Measurements from ENCODE around the gene CCR5.
"Not testable (repeated sequence)": the region's sequence is repeated elsewhere in the genome, so short reads cannot be mapped to it uniquely, and the experiment has no call there.

CCR5 gene

GRCh38 chr3:46370839-46371518 lies at the start of gene CCR5:
Gene CCR5 (plus strand): TSS chr3:46370946. CDS start chr3:46372903, 1,957 bp downstream.
- no peak for DNase-seq

GRCh38 chr3:46321461-46322104 lies 49.2 kb upstream of the CCR5 start:
- DNase-seq, result peak; percentile 38 to 53

- no peak for DNase-seq
Measured at GRCh38 chr3:46324036-46324435, 46.7 kb upstream of the CCR5 start.

- DNase-seq, result no peak
Measured at GRCh38 chr3:46325645-46326300, 45.0 kb upstream of the CCR5 start.

GRCh38 chr3:46330676-46331075 lies 40.1 kb upstream of the CCR5 start:
- DNase-seq, result not testable (repeated sequence)

GRCh38 chr3:46334741-46335478 lies 35.8 kb upstream of the CCR5 start:
- no peak for DNase-seq

GRCh38 chr3:46335541-46335940 lies 35.2 kb upstream of the CCR5 start:
- DNase-seq, result no peak

GRCh38 chr3:46337911-46338310 lies 32.8 kb upstream of the CCR5 start:
- no peak for DNase-seq

GRCh38 chr3:46338840-46339239 lies 31.9 kb upstream of the CCR5 start:
- no peak for DNase-seq

GRCh38 chr3:46344476-46344875 lies 26.3 kb upstream of the CCR5 start:
- no peak for DNase-seq

- DNase-seq, result no peak
Measured at GRCh38 chr3:46348823-46349482, 21.8 kb upstream of the CCR5 start.

- peak; percentile 24 to 33 for DNase-seq
Measured at GRCh38 chr3:46349484-46350261, 21.1 kb upstream of the CCR5 start.

GRCh38 chr3:46350262-46350565 lies 20.5 kb upstream of the CCR5 start:
- peak; percentile 24 to 51 for DNase-seq

- no peak for DNase-seq
Measured at GRCh38 chr3:46351646-46352045, 19.1 kb upstream of the CCR5 start.

GRCh38 chr3:46353090-46353489 lies 17.7 kb upstream of the CCR5 start:
- DNase-seq, result no peak

GRCh38 chr3:46353647-46354410 lies 16.9 kb upstream of the CCR5 start, which contains the start of gene CCR2:
Gene CCR2 (plus strand): TSS chr3:46354111. CDS start chr3:46357528, 3,417 bp downstream.
- peak; percentile 80 to 83 for DNase-seq

- DNase-seq, result no peak
Measured at GRCh38 chr3:46354478-46354877, 16.3 kb upstream of the CCR5 start.

GRCh38 chr3:46354984-46355383 lies 15.8 kb upstream of the CCR5 start:
- no peak for DNase-seq

- DNase-seq, result no peak
Measured at GRCh38 chr3:46356276-46356675, 14.5 kb upstream of the CCR5 start.

GRCh38 chr3:46356909-46357308 lies 13.8 kb upstream of the CCR5 start:
- DNase-seq, result no peak

GRCh38 chr3:46358466-46358865 lies 12.3 kb upstream of the CCR5 start:
- no peak for DNase-seq

Measured in AML-193 (cell line).